ENCODE data around the gene PDGFD.

GRCh38 chr11:104159356-104159755 is 4.6 kb downstream of the PDGFD start:
- TF ChIP-seq POLR2AphosphoS5 (IDR thresholded peaks at IDR 0.05; ENCODE audit: insufficient read depth, low read depth, low read length) (no peak), POLR2A (IDR thresholded peaks at IDR 0.05; ENCODE audit: low read depth, low read length) (no peak)

Measured in endothelial cell of umbilical vein (primary cell).